ENCODE measurements around the gene AURKAIP1.

The AURKAIP1 gene

GRCh38 chr1:1347026-1347595 lies 27.9 kb downstream of the AURKAIP1 start:
- Histone ChIP-seq H3K27me3 (replicated peaks; ENCODE audit: control insufficient read depth, insufficient read depth, low read length) (no peaks in the 10 kb centered on the region), H3K36me3 (ENCODE audit: control insufficient read depth, insufficient read depth, low read length) (no peaks in the 10 kb centered on the region), H3K4me3 (replicated peaks; ENCODE audit: low read depth, low read length) (no peak overlapping the region)
- TF ChIP-seq CTCF (IDR thresholded peaks at IDR 0.05; ENCODE audit: insufficient read depth, low read length, poor library complexity, severe bottlenecking) = no peak
- no peak for DNase-seq (ENCODE audit: extremely low read depth, insufficient read length)

- Histone ChIP-seq H3K36me3 (ENCODE audit: control insufficient read depth, insufficient read depth, low read length) (no peaks in the 10 kb centered on the region; the same call in 1 of the 2 replicates), H3K27me3 (replicated peaks; ENCODE audit: control insufficient read depth, insufficient read depth, low read length) (no peaks in the 10 kb centered on the region), H3K4me3 (replicated peaks; ENCODE audit: low read depth, low read length) (no peak overlapping the region)
- DNase-seq (ENCODE audit: extremely low read depth, insufficient read length) = no peak
- no peak for TF ChIP-seq CTCF (IDR thresholded peaks at IDR 0.05; ENCODE audit: insufficient read depth, low read length, poor library complexity, severe bottlenecking)
Observed at GRCh38 chr1:1346501-1346890, 28.5 kb downstream of the AURKAIP1 start.

GRCh38 chr1:1345860-1346500 lies 29.0 kb downstream of the AURKAIP1 start:
- DNase-seq (ENCODE audit: extremely low read depth, insufficient read length) = no peak
- H3K27me3 ChIP-seq (replicated peaks; ENCODE audit: control insufficient read depth, insufficient read depth, low read length) = no peaks in the 10 kb centered on the region
- no peak for TF ChIP-seq CTCF (IDR thresholded peaks at IDR 0.05; ENCODE audit: insufficient read depth, low read length, poor library complexity, severe bottlenecking)
- H3K4me3 ChIP-seq (replicated peaks; ENCODE audit: low read depth, low read length) = no peak overlapping the region
- H3K36me3 ChIP-seq (ENCODE audit: control insufficient read depth, insufficient read depth, low read length) = peaks cover 3% of the 10 kb centered on the region; the same call in 1 of the 2 replicates

DNA sequence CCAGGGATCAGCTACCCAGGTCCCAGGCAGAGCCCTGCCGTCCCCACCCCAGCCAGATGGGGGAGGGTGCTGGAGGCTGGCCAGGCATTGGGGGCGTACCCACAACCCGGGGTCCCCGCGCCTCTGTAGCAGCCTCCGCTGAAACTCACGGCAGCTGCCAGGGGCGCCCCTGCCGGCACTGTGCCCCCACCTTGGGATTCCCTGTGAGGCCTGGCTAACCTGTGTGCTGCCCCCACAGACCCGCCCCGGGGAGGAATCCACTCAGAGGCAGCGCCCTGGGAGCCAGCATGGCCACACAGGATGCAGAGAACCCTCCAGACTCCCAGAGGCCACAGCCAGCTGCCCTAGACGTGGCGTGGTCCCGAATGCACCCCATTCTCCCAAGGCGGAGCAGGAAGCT lies 29.6 kb downstream of the AURKAIP1 start:
- TF ChIP-seq CTCF (IDR thresholded peaks at IDR 0.05; ENCODE audit: insufficient read depth, low read length, poor library complexity, severe bottlenecking) = no peak
- Histone ChIP-seq H3K27me3 (replicated peaks; ENCODE audit: control insufficient read depth, insufficient read depth, low read length) (no peaks in the 10 kb centered on the region), H3K4me3 (replicated peaks; ENCODE audit: low read depth, low read length) (no peak overlapping the region), H3K36me3 (ENCODE audit: control insufficient read depth, insufficient read depth, low read length) (peaks cover 4% of the 10 kb centered on the region; the same call in 1 of the 2 replicates)
- no peak for DNase-seq (ENCODE audit: extremely low read depth, insufficient read length)

GRCh38 chr1:1344655-1345361 lies 30.2 kb downstream of the AURKAIP1 start:
- peak; percentile 56 for TF ChIP-seq CTCF (IDR thresholded peaks at IDR 0.05; ENCODE audit: insufficient read depth, low read length, poor library complexity, severe bottlenecking)
- DNase-seq (ENCODE audit: extremely low read depth, insufficient read length) = no peak
- no peaks in the 10 kb centered on the region for H3K27me3 ChIP-seq (replicated peaks; ENCODE audit: control insufficient read depth, insufficient read depth, low read length)
- H3K36me3 ChIP-seq (ENCODE audit: control insufficient read depth, insufficient read depth, low read length) = peaks cover 4% of the 10 kb centered on the region; the same call in 1 of the 2 replicates
- no peak overlapping the region for H3K4me3 ChIP-seq (replicated peaks; ENCODE audit: low read depth, low read length)

Data from GM06990 (cell line).